Kidney tubule cell (primary cell): ENCODE results near the gene SSH2.

Source experiments
- DNase-seq: peaks from one replicate; pipeline ENCODE4 v3.0.0-alpha.2; 2018; ENCODE audit warnings: low spot score

The SSH2 gene

DNA sequence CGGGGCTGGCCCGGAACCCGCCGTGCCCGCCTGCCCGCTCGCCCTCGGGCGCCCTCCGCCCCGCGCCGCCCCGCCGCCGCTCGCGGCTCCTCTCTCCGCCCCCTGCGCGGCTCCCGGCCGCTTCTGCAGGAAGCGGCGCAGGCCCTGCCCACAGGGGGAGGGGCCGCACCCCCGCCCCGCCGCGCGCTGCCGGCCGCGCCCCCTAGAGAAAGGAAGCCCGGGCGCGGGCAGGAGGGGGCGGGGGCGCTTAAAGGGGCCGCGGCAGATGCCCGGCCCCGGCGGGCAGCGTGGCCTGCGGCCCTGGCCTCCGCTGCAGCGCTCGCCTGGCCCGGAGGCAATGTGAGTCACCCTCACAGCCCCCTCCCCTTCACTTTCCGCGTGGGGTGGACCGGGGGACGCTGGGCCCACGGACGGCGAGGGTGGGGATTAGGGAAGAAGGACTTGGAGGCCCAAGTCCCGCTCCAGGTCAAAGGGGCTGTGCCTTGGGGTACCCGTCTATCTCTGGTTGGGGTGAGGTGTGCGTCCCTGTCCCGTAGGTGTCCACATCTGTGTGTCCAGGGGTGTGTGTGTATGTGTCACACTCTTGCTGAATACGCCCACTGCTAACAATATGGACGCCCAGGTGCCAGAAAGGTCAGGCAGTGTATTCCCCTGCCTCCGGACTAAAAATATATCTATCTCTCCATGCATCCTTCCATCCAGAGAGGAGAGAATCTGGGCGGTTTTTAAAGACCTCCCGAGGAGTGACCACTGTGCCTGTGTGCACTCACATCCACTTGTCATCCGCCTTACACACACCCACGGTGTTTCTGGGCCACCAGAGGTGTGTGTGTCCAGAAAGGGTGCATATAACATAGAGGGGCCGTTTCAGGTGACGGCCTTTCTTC, 340.3 kb downstream of the SSH2 start, which contains the start of gene GIT1:
Gene GIT1 (minus strand): TSS at position 125 of the 887 bp plus-strand sequence. CDS start 270 bp downstream, outside the sequence.
- peak; percentile 90 for DNase-seq

DNA sequence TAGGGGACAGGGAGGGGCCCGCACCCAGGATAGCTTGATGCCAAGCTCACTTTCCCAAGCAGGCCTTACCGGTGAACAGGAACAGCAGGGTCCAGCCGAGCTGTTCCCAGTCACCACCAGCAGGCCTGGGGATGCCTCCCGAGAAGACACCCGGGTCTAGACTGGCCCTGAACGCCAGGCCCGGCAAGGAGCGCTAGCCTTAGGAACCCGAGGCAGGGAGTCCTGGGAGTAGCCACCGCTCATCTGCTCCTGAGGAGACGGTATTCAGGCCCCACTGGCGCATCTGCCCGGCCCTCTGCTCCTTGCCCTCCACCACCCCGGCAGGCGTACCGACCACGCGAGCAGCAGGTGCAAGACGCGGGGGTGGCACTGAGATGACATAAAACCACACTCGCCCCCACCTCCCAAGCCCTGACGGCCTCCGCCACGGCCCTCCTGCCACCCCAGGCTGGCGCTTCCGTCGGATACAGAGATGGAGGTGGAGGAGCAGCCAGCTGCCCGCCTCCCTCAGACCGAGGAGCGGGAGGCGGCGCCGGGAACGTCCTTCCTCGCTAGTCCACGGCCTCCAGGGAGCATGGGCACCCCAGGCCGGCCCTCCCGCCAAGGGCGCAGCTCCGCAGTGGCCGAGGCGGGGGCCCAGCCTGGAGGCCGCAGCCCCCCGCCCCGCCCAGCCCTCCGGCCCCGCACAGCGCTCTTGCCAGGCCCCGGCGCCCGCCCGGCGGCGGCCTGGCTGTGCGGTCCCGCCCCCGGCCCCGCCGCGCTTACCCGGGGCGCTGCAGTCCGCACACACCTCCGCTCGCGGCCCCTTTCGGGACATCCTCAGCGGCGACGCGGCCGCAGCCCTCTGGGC, 341.2 kb downstream of the SSH2 start:
- DNase-seq: peak; percentile 49

DNA sequence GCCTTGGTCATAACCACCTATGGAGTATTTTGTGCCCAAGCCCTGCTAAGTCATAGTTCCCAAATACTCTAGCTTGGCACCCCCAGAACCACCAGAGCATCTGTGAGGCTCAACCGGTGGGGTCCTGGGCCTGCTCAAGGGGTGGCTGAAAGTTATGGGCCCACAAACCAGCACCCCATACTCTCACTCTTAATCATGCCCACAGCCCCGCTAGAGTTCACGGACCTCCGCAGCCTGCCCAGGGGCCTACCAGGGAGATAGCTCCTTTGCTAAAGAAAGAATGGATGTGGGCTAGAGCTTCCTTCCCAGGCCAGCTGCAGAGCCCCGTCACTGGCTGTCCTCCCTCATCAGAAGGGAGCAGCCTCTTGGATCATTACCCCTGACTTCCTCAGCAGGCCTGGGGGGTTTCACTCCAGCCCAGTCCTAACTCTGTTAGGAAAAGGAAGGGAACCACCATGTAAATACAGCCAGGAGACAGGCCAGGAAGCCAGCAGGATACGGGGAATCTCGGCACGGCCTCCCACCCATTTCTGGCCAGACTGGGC, 341.9 kb downstream of the SSH2 start:
- peak; percentile 30 for DNase-seq

DNA sequence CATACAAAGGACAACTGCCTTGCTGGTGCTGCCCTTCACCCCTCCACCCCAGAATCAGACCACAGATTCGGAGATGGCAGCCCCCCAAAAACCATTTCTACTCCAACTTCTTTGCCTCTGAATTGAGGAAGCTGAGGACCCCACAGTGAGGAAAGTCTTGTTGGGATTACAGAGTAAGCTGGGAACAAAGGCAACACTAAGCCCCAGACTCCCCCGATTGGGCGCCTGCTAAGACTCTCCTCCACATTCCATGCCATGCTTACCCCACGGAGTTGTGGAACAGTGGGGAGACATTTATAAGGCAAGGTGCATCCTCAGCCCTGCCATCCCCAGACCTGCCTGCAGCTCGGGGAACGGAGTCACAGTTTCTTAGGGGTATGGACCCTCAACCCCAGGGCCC, 342.4 kb downstream of the SSH2 start:
- no peak for DNase-seq

DNA sequence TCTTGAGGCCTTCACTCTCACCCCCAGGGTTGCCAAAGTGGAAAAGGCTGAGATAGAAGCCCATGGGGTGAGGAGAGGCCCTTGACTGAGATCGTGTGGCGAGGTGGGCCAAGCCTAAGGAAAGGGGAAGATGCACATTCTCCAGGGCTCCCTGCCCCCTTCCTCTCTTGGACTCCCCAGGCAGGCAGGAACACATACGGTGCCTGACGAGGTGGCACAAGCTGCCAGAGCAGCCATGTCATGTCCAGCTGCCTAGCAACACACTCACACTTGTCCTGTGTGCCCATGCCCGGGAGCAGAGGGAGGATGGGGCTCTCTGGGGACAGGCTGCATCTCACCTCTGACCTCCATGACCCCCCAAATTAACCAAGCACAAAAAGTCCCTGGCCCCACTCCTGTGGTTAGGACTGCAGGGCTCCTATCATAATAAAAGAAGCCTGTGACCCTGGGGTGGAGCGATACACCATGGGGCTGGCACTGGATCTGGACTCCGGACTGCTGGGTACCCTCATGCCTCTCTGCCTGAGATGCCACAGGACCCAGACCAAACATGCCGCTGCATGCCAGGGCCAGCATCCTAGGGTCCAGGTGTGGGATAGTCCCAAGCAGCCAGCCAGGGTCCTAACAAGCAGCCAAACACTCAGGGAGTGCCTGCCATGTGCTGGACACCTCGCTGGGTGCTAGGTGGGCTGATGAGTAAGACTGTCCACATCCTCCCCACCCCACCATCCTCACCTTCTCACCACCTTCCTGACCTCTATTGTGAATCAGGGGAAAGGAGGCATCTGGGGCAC, 343.2 kb downstream of the SSH2 start:
- peak; percentile 34 for DNase-seq

DNA sequence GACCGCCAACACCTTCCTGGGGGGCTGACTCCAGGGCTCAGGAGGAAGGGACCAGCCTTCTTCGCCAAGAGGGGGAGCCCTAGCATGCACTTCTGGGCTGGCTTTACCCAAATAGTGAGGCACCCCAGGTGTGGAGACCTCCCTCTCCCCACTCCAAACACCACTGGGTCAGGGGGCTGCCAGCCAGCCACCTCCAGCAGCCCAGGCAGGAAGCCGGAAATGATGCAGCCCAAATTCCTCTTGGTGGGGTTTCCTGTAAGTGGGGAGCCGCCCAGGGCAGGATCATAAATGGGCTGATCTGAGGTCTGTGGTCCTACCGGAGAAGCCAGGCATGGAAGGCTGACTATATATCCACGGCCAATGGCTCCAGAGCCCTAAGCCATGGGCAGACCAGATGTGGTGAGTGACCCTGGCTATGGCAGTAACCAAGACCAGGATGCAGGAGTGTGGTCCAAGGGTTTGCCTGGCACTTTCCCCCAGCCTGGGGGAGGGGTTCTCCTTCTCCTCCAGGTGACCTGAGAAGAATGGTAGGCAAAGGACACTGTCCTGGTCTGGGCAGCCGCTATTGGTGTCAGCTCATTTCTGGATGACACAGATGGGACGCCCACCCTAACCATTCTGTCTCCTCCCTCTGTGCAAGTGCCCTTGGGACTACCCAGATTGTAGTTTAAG, 344.8 kb downstream of the SSH2 start:
- DNase-seq: no peak

DNA sequence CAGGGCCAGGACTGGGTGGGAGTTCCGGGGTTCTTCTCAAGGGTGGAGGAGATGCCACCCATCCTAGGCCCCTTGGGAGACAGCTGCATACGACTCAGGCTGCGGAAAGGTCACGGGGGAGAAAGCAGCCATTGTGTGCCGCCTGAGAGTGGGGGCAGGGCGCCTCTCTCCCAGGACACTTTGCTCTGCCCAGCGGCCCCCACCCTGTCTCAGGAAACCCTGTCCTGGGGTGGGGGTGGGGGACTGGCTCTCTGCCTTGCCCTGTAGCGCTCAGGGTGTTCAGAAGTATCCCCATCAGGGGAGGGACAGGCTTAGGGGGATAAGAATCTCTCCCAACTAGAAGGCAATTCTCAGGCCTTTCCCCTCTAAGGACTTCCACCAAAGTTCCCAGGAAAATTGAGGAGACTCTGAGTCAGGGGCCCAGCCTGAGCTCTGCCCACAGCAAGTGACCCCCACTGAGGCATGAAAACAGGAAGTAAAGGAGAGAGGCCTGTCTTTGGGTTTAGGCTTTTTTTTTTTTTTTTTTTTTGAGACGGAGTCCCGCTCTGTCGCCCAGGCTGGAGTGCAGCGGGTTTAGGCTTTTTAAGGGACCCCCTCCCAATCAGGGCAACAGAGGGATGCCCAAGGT, 345.5 kb downstream of the SSH2 start:
- DNase-seq: no peak

DNA sequence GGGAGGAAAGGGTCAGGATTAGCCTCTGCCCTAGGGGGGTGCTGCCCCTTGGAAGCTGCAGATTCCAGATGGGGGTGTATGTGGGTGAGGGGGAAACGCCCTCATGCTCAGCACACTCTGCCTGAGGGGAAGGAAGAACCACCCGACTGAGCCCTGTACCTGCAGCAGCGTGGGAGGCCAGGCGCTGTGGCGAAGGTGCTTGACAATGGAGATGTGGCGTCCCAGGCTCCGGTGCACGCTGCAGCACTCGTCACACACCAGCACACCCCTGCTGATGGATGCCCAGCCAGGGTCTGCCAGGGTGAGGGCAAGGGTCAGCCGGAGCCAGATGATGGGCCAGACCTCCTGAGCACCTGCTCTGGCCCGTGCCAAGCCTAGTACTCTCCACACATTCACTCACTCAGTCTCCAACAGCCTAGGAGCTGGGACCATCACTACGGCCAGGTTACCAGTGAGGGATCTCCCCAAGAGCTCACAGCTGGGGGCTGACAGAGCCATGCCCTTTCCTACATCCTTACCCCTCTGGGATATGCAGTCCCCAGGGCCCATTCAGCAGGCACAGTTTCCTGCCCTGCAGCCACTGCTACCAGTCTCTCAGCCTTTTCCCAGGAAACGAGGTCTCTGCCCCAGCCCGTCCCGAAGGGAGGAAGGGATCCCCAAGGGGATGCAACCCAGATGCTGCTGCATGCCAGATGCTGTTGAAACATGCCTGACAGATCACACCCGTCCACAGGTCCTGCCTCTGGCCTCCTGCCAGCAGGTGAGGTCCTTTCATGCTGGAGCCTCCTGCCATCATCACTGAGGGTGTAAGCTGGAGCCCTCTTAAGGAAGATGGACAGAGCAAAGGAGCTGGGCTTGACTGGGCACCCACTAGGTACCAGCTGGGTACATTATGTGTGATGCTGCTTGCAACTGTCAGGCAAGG, 346.4 kb downstream of the SSH2 start:
- DNase-seq: no peak

DNA sequence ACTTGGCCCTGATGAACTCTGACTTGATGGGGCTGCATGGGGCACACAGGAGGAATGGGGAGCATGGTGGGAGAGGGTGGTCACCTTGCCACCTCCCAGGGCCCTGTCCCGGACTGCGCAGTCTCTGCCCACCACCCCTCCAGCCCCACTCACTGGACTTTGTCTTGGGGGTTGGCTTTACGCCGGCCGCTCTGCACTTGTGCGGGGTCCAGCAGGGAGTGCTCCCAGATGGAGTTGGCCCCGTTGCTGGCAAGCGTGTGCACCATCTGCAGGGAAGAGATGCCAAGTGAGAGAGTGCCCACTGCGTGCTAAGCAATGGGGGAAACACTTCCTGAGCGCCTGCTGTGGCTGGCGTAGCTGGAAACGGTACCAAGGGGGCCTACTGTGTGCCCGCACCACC, 347.3 kb downstream of the SSH2 start:
- DNase-seq: no peak

DNA sequence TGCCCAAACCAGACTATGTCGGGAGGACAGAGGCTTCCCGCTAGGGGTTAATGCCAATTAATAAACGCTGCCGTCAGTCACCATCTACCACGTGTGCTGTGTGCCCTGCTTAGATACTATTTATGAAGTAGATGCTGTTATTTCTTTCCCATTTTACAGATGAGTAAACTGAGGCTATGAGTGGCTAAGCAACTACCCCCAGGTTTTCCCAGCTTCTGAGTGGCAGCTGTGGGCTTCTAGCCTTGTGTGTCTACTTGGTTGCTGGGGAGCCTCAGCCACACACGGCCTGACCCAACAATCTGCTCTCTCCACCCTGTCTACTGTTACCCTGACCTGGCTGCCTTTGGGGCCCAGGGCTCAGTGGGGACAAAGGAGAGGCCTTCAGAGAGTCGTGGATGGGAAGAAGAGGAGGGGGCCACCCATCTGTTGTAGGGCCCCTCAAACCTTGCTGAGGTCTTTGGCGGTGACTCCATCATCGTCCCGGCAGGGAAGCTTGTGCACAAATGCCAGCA, 347.7 kb downstream of the SSH2 start:
- DNase-seq: no peak

DNA sequence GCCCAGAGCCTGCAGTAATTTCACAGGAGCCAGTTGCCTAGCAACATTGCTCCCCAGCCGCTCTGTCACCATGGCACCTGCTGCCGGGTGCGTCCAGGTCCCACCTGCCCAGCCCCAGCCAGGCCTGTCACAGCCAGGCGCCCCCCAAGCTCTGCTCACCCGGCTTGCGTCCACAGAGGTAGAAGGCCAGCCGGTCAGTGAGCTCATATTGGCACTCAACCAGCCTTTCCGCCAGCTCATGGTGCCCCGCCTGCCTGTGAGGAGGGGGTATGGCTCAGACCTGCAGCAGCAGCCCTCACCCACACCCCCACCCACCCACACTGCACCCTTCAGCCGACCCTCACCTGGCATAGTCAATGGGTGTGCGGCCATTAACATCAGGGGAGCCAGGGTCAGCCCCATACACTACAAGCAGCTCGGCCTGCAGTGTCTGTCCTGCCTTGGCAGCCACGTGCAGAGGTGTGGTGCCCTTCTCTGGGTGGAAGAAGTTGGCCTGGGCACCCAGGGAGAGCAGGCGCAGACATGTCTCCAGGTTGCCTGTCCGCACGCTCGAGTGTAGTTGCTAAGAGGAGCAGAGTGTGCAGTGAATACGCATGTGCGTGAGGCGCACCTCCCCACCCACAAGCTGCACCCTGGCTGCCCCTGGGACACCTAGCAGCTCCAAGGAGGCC, 348.3 kb downstream of the SSH2 start:
- no peak for DNase-seq

DNA sequence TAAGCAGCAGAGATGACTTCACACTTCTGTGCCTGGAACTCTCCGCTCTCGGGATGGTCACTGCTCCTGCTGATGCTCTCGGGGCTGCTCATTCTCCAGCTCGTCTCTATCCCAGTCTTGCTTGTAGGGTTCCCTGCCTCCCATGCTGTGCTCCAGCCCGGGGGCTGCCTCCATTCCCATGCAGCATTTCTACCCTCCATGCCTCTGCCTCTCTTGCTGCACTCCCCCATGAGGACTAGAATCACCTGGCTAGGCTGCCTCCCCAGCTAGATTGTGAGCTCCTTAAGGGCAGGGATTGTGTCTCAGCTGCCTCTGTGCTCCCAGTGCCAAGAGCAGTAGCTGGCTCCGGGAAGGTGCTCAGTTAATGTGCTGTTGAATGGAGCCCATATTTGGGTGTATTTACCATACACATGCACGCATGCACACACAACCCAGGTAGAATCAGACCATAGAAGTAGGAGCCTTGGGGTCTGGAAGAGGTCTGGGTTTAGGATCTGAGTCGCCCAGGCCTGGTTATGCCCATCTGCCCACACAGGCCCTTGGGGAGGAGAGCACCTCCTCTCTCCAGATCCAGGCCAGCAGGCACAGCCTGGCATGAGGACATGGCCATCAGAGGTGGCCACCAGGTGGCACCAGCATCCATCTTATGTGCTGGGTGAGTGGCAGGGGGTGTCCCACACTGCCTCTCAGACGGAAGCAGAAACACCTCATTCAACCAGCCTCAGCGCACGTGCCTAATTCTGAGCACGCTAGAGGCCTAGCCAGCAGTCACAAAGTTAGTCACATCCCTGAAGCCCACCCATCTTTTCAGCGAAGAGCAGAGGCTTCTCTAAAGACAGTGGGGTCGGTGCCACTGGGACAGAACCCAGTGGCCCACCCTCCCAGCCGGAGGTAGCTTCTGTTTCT, 349.9 kb downstream of the SSH2 start:
- DNase-seq: peak; percentile 87

DNA sequence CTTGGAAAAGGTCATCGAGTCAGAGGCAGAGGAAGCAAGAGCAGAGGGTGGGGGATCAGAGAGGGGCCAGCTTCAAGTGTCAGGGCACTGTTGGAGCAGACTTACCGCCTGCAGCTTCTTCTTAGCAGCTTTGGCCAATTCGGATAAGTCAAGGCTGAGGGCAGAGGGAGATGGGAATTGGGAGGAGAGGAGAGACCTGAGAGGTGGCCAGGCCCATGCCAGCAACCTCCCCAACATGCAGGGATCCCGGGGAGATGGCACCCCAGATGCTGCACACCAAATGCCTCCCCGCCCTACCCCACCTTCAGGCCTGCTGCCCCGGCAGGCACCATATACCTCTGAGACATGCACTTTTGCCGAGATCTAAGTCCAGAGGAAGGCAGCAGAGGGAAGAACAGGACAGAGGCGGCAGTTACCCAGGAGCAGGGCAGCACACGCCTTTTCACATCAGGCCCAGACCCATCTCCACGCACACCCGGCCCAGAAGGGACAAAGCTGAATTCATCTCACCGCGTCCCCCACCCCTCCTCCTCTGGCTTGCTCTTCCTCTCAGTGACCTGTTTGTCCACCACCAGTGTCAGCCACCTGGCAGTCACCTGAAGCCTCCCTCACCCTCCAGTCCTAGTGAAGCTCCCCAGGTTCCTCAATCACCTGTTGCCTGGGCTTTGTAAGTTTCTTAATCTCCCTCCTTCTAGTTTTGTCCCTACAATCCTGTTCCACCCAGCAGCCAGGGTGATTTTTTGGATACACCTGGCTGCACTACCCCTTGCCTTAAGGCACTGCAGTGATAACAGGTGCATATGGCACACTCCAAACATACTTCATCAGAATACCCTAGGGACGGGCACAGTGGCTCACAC, 351.2 kb downstream of the SSH2 start:
- no peak for DNase-seq

DNA sequence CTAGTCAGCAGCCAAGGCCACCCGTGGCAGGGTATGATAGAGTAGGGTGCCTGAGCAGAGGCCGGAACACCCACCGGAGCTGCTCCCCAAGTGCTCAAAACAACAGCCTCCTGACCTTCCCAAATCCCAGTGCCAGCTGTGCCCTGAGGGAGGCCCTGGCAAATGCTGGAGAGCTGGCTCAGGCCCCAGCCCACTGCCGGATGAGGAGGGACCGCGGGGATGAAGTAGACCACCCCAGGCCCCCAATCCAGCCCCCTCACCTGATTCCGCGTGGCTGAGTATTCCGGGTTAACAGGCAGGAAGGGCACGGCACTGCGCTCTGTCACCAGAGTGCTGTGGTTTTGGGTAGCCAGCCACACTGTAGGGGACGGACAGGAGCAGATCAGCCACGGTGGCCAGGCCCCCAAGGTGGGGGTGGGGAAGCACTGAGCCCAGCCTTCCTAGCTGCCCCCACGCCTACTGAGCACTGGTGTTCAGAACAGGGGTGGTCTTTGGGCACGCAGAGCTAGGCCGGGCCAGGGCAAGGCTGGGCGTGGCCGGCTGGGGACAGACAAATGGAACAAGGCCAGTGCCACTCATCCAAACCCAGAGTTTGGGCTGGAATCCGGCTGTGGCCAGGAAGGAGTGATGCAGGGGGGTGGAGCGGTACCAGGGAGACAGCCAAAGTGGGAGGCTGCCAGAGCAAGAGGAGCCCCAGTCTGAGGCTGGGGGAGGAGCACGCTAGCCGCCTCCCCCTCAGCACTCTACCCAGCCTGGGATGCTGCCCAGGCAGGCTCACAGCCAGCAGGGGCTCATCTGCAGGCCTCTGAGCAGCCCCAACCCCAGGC, 352.4 kb downstream of the SSH2 start:
- DNase-seq: no peak

DNA sequence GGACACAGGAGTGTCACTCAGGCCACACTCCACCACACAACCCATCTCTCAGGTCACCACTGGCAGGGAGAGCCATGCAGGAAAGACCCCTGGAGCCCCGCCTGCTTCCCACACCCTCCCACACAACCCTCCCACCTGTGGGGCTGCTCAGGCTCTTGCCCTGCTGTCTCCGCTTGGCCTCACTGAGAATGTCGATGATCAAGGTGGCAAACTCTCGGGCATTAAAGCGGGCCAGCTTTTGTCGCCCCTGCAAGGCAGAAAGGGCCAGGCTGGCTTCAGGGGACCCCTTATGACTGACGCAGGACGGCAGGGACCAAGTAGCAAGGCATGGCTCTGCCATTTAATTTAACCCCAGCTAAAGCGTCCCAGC, 353.0 kb downstream of the SSH2 start:
- DNase-seq: no peak
